Astrocyte of the hippocampus (primary cell): ENCODE results near the gene HES2.
"Not testable (repeated sequence)": the region's sequence is repeated elsewhere in the genome, so short reads cannot be mapped to it uniquely, and the experiment has no call there.

Experiments
- DNase-seq: peaks from one replicate; pipeline ENCODE4 v3.0.0; 2011; ENCODE audit warnings: low read depth, low spot score

HES2 gene

DNA sequence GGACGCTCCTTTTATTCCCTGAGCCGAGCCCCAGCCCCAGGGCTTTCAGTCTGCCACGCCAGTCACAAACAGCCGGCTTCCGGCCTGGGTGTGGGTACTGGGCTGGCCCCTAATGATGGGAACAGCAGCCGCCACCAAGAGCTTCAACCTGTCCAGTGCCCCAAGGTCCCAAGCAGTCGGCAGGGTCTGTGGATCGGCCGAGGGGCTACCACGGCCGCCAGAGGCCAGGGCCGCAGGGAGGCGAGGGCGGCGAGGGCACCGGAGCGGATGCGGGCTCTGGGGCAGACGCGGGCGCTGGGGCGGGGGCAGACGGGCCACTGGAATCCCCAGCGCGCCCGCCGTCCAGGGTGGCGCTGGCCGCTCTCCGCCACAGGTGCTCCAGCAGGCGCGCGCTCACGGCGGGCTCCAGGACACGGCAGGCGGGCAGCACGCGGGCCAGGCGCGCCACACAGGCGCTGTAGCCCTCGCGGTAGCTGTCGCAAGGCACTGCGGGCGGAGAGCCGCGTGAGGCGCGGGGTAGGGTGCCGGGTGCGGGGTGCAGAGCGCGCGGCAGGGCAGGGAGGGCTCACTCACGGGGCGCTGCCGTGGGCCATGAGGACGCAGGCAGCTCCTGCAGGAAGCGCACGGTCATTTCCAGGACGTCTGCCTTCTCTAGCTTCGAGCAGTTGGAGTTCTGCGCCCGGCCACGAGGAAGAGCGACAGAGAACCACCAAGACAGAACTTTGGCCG, 887 bp downstream of the HES2 start:
- DNase-seq: peak; percentile 20

DNA sequence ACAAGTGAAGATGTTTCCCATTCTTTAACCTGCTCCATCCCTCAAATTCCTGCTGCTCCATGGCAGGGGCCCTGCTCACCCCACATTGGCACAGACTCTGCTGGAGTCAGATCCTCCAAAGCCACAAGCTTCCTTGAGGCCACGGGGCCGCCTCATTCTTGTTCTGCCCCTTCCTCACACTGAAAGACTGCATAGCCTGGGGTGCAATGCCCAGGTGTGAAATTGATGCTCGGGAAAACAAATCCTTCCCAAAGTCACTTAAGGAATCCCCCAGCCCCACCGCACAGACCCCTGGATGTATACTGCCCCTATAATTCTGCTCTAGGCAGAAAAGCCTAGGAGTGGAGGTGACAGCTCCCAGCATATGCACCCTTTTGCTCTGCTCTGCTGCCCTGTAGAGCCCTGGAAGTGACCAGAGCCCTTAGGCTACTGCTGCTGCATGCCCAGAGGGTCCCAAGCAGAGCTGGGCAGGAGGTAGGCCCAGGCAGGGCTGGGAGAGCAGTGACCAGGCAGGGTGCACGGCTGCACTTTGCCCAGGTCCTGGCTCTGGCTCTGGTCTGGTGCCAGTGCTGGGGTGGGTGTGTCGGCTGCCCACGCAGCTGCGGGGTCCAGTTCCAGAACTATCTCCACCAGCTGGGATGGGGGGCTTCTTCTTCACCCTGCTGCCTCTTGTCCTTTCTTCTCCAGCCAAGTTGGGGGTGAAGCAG, 1.6 kb downstream of the HES2 start:
- no peak for DNase-seq

DNA sequence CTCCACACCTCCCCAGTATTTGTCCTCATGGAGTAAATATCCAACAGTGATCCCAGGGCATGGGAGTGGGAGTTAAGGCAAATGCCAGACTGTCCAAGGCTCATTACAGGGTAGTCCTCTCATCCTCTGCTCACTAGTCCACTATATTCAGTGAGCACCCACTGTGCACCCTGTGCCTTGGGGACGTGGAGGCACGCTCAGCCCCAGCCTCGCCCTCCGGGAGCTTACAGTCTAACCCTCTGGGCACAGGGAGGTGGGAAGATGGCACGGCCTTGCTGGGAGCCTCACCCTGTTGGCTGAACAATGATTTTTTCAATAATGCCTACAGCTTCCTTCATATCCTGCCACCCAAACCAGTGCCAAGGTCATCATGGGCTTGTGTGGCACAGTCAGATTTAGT, 2.8 kb downstream of the HES2 start:
- no peak for DNase-seq

DNA sequence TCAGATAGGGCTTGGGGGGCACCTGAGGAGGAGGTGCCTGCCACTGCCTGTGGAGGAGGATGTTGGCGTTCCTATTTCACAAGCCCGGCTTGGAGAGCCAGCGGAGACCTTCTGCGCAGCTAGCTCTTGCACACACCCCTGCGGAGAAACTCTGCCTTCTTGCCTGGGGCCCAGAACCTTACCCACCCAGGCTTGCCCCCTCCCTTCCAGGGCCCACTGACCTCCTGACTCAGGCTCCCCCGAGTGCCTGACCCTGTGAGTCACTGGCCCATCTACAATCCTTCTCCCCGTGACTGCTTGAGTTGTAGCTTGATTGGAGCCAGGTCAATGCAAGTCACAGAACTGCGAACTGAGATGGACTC, 3.4 kb downstream of the HES2 start:
- DNase-seq: no peak

DNA sequence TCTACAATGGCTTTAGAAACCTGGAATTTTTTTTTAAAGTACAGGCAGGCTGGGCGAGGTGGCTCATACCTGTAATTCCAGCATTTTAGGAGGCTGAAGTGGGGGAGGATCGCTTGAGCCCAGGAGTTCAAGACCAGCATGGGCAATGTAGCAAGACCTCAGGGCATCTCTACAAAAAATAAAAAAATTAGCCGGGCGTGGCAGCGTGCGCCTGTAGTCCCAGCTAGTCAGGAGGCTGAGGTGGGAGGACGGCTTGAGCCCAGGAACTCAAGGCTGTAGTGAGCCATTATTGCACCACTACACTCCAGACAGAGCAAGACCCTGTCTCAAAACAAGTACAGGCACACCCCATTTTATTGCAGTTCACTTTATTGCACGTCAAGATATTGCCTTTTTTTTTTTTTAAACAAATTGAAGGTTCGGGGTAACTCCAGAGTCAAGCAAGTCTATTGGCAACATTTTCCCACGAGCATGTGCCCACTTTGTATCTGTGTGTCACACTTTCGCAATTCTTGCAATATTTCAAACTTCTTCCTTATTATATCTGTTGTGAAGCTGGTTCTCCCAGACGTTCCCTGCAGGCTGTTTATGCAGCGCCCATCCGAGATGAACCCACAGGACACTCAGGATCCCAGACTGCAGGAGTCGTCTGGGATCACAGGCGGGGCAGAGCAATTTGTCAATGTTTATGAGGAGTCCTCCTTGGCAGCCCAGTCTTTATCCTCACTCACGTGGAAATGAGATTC, 4.7 kb downstream of the HES2 start:
- no peak for DNase-seq

DNA sequence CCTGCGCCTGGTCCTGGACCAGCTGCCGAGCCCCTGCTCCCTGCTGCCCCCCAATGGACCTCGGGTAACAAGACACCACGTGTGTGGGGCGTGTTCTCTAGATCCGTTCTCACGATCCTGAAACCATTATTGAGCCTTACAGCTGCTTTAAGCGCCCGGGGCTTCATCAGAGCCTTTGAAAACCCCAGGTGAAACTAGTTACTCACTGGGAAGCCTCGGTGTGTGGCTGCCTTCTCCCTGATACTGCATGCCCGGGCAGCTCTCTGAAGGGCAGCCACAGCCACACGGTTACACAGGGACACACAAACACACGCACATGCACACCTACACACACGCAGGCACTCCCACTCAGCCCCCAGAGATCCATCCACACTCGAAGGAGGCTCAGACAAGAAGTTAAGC, 5.3 kb downstream of the HES2 start:
- peak; percentile 72 for DNase-seq

DNA sequence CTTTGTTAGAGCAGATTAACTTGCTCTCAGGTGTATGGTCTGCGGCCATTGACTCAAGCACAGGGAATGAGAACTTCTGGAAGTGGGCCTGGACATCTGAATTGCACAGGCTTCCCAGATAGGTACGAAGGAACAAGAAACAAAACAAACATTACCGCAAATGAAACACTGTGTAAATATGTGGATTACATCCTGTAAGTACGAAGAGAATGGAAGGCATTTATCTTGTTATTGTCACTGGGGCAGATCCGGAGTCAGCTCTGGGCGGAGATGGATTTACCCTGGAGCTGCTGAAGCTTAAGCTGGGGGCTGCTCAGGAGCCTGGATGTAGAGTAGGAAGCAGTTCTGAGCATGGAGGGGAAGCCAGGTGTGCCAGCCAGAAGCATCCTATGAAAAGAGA, 6.8 kb downstream of the HES2 start:
- peak; percentile 41 for DNase-seq

DNA sequence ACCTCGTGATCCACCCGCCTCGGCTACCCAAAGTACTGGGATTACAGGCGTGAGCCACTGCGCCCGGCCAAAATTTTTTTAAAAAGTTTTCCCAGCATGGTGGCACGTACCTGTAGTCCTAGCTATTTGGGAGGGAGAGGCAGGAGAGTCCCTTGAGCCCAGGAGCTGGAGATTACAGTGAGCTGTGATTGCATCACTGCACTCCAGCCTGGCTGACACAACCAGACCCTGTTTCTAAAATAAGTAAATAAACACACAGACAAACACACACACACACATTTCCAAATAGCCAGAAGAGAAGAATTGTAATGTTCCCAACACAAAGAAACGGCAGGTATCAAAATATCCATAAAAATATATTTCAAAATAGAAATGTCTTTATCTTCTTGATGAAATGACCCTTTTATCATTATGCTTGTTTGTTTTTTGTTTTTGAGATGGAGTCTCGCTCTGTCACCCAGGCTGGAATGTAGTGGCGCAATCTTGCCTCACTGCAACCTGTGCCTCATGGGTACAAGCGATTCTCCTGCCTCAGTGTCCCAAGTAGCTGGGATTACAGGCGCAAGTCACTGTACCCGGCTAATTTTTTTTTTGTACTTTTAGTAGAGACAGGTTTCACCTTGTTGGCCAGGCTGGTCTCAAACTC, 9.3 kb downstream of the HES2 start:
- no peak for DNase-seq

DNA sequence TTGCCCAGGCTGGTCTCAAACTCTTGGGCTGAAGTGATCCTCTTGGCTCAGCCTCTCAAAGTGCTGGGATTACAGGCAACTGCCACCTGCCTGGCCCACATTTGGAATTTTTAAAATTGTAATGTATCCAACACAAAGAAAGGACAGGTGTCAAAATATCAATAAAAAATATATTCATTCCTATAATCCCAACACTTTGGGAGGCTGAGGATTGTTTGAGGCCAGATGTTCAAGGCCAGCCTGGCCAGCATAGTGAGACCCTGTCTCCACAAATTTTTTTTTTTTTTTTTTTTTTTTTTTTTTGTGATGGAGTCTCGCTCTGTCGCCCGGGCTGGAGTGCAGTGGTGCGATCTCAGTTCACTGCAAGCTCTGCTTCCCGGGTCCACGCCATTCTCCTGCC, 10.0 kb downstream of the HES2 start:
- no peak for DNase-seq

DNA sequence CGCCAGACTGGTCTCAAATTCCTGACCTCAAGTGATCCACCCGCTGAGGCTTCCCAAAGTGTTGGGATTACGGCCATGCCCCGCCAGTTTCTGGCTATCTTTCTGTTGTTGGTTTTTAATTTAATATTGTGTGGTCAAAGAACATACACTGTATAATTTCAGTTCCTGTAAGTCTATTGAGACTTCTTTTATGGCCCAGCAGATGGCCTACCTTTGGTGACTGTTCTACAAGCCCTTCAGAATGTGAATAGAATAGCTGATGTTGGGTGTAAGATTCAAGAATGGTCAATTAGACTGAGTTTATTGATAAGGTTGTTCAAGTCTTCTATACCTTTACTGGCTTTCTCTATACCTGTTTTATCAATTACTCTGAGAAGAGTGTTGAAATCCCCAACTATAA, 10.7 kb downstream of the HES2 start:
- DNase-seq: no peak

DNA sequence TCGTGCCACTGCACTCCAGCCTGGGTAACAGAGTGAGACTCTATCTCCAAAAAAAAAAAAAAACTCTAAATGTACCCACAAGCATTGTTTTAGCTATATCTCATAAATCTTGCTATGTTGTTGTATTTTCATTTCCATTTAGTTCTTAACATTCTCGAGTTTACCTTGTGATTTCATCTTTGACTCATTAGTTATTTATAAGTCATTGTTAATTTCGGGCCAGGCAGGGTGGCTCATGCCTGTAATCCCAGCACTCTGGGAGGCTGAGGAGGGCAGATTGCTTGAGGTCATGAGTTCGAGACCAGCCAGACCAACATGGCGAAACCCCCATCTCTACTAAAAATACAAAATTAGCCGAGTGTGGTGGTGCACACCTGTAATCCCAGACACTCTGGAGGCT, 11.7 kb downstream of the HES2 start:
- no peak for DNase-seq

DNA sequence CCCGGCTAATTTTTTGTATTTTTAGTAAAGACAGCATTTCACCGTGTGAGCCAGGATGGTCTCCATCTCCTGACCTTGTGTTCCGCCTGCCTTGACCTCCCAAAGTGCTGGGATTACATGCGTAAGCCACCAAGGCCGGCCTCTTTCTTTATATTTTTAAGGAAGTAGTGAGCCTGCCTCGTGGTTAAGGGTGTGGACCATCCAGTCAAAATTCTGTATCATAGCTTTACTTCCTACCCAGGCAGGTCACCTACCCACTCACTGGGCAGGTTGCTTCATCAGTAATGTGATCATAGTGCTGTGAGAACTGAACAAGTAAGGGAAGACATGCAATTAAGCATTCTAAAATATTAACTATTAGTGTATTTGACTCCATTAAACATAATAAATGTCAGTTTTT, 18.0 kb downstream of the HES2 start:
- no peak for DNase-seq

DNA sequence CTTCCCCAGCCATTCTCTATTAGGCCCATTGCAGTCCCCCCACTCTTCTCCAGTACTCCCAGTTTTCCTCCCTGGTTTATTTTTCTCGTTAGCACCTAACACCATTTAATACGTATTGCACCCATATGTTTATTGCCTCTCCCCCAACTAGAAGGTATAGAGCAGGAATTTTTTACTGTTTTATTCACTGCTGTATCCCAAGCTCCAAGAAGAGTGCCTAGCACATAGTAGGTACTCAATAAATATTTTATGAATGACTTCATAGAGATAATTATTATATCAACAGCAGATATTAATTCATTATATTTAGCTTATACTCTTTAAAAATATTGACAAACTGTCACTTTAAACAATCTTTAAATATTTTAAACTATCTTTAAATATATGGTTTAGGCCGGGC, 20.4 kb downstream of the HES2 start:
- no peak for DNase-seq

DNA sequence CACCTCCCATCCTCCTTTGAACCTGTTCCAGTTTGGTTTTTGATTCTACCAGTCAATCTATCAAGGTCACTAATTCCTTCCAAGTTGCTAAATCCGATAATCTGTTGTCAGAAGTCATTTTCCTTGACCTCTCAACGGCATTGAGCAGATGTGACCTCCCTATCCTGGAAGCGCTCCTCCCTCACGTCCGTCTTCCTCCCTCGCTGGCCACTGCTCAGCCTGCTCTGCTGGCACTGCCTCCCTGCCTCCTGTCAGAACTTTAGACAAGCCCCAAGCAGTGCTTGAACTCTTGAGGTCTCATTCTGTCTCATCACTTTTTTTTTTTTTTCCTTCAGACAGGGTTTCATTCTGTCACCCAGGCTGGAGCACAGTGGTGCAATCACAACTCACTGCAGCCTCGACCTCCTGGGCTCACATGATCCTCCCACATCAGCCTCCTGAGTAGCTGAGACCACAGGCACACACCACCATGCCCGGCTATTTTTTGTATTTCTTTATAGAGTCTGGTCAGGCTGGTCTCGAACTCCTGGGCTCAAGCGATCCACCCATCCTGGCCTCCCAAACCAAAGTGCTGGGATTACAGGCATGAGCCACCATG, 21.8 kb downstream of the HES2 start:
- no peak for DNase-seq

DNA sequence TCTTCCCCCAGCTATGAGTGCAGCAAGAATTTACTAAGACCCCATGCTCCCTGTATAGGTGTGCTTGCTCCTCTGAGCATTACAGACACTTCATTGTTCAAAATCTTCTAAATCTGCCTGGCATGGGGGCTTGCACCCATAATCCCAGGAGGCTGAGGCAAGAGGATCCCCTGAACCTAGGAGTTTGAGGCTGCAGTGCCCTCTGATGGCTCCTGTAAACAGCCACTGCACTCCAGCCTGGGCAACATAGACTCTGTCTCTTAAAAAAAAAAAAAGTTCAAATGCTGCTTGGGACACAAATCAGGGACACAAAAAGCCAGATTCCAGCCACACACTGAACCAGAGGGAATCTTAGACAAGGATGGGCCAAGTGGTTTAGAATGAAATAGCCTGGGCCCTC, 22.7 kb downstream of the HES2 start:
- DNase-seq: no peak

DNA sequence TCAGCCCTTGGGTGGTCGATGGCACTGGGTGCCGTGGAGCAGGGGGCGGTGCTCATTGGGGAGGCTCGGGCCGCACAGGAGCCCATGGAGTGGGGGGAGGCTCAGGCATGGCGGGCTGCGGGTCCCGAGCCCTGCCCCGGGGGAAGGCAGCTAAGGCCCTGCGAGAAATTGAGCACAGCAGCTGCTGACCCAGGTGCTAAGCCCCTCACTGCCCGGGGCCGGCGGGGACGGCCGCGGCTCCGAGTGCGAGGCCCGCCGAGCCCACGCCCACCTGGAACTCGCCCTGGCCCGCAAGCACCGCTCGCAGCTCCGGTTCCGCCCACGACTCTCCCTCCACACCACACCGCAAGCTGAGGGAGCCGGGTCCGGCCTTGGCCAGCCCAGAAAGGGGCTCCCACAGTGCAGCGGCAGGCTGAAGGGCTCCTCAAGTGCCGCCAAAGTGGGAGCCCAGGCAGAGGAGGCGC, 23.9 kb downstream of the HES2 start:
- DNase-seq: not testable (repeated sequence)

DNA sequence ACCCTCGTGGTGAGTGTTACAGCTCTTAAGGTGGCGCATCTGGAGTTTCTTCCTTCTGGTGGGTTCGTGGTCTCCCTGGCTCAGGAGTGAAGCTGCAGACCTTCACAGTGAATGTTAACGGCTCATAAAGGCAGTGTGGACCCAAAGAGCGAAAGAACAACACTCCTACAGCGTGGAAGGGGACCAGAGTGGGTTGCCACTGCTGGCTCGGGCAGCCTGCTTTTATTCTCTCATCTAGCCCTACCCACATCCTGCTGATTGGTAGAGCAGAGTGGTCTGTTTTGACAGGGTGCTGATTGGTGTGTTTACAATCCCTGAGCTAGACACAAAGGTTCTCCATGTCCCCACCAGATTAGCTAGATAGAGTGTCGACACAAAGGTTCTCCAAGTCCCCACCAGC, 24.6 kb downstream of the HES2 start:
- not testable (repeated sequence) for DNase-seq

DNA sequence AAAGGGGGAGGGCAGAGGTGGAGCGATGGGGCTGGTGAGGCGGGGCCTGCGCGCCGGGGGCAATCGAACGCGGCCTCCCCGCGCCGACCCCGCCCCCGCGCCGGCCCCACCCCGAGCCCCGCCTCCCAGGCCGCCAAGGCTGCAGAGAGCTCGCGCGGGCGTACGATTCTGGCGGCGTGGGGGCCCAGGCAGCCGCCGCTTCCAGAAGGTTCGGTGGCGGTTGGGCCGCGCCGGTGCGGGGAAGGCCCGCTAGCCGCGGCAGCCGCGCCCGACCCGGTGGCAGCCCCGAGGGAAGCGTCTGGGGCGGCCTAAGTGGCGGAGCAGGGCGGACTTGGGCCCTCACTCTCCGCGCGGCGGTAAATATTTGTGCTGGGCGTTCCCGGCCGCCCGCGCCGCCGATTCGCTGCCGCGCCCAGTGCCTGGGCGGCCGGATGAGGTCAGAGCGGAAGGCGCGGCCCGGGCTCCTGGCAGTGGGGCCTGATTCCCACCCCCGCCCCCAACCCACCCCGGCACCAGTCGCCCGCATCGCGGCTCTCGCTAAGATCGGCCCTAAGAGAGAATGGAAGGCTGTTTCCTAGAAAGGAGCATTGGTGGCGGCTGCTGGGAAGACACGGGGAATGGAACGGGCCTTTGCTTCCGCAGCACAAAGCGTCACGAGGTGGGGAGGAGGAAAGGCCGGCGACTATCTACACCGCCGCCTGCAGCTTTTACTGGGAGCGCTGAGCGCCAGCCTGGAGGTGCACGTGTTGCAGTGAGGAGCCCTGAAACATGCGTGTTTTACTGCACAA, 26.1 kb downstream of the HES2 start, which contains the start of gene ACOT7:
TSS of gene ACOT7 (minus strand) at position 368 of the 788 bp plus-strand sequence. CDS start 368 bp downstream, outside the sequence.
- DNase-seq: peak; percentile 96

DNA sequence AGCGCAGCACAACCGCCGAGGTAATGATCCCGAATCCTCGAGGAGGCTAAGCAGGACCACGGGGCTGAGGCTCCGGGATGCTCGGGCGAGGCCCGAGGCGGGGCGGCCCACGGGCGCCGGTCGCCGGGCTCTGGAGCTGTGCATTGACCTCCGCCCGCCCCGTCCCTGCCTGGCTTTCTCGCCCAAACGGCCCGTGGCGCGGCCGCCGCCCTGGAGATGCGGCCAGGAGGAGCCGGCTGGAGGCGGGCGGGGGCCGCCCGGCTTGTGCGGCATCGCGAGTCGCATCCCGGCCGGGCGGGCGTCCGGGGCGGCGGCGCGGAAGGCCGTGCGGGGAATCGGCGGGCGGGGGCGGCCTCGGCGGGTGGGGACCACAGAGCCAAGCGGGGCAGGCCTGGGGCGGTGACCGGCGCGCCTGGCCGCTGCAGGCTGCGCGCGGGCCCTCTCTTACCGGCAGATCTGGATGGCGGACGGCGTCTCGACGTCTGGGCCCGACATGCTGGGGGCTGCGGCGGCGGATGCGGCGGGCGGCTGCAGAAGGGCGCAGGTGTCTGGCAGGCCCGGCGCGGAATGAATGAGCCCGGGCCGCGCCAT, 26.8 kb downstream of the HES2 start:
- DNase-seq: no peak
